GM12864 (cell line): ENCODE measurements around the gene MAPK8IP2.

ENCODE experiments used
- DNase-seq: peaks from one replicate; pipeline ENCODE4 v3.0.0-alpha.2; 2011; ENCODE audit warnings: low read depth
- H3K4me3 ChIP-seq: 2 replicates; pipeline ENCODE4 v1.5.1; 2011; ENCODE audit warnings: mild to moderate bottlenecking, low read depth, low read length, control low read depth
- TF ChIP-seq, protein P1 (sequence below): IDR thresholded peaks from 2 replicates; pipeline ENCODE4 v1.5.1; 2011; ENCODE audit warnings: low read depth, mild to moderate bottlenecking, moderate library complexity, low read length, control low read depth, inconsistent platforms; ENCODE audit errors: missing control alignments

The MAPK8IP2 gene

DNA sequence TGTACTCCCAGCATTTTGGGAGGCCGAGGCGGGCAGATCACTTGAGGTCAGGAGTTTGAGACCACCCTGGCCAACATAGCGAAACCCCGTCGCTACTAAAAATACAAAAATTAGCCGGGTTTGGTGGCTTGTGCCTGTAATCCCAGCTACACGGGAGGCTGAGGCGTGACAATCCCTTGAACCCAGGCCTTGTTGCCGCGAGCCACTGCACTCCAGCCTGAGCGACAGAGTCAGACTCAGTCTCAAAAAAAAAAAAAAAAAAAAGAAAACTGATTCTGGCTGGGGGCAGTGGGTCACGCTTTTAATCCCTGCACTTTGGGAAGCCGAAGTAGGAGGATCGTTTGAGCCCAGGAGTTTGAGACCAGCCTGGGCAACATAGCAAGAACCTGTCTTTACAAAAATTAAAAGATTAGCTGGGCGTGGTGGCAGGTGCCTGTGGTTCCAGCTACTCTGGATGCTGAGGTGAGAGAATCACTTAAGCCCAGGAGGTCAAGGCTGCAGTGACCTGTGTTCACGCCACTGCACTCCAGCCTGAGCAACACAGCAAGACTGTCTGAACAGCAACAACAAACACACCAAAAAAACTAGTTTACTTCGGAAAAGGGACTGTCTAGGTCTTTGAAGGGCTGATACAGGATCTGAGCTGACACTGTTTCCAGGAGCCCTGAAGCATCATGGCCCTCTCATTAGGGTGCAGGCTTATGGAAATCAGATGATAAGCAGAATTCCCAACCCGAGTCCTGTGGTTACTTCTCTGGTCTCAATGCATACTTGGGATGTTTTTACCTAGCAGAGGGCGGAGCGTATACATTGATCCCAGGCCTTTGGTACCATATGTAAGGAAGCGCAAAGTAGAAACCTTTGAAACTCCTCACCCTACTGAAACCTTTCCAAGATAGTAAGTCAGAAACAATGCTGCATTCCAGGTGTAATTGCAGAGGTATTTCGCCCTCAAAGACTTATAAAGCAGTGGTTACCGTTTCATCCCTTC lies 16.2 kb upstream of the MAPK8IP2 start:
- DNase-seq = no peak
- no peak overlapping the region for H3K4me3 ChIP-seq
- TF ChIP-seq, protein P1, sequence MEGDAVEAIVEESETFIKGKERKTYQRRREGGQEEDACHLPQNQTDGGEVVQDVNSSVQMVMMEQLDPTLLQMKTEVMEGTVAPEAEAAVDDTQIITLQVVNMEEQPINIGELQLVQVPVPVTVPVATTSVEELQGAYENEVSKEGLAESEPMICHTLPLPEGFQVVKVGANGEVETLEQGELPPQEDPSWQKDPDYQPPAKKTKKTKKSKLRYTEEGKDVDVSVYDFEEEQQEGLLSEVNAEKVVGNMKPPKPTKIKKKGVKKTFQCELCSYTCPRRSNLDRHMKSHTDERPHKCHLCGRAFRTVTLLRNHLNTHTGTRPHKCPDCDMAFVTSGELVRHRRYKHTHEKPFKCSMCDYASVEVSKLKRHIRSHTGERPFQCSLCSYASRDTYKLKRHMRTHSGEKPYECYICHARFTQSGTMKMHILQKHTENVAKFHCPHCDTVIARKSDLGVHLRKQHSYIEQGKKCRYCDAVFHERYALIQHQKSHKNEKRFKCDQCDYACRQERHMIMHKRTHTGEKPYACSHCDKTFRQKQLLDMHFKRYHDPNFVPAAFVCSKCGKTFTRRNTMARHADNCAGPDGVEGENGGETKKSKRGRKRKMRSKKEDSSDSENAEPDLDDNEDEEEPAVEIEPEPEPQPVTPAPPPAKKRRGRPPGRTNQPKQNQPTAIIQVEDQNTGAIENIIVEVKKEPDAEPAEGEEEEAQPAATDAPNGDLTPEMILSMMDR = no peak

- H3K4me3 ChIP-seq = no peak overlapping the region
- DNase-seq = no peak
- TF ChIP-seq, protein P1 = no peak
Measured at GRCh38 chr22:50585238-50585637, 15.4 kb upstream of the MAPK8IP2 start.

DNA sequence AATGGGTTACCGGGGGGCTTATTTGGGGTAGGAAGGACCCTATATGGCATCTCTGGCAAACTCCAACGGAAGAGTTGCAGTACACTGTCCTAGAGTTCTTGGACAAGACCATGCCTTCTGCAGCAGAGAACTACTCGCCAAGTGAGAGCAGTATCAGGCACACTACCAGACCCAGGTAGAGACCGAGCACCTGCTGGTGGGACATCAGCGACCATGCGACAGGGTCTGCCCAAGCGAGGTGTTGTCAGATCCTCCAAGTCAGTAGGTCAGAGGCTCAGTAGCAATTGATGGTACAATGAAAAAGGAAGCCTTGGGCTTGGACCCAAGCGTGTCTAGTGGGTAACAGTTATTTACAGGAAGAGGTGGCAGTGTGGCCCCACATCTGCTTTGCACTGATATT lies 14.8 kb upstream of the MAPK8IP2 start:
- H3K4me3 ChIP-seq = no peak overlapping the region
- TF ChIP-seq, protein P1 = no peak
- no peak for DNase-seq

- DNase-seq = no peak
- no peak overlapping the region for H3K4me3 ChIP-seq
- TF ChIP-seq, protein P1 = no peak
Measured at GRCh38 chr22:50586416-50586815, 14.2 kb upstream of the MAPK8IP2 start.

- DNase-seq = no peak
- TF ChIP-seq, protein P1 = no peak
- H3K4me3 ChIP-seq = no peak overlapping the region
Measured at GRCh38 chr22:50587407-50587806, 13.2 kb upstream of the MAPK8IP2 start.

DNA sequence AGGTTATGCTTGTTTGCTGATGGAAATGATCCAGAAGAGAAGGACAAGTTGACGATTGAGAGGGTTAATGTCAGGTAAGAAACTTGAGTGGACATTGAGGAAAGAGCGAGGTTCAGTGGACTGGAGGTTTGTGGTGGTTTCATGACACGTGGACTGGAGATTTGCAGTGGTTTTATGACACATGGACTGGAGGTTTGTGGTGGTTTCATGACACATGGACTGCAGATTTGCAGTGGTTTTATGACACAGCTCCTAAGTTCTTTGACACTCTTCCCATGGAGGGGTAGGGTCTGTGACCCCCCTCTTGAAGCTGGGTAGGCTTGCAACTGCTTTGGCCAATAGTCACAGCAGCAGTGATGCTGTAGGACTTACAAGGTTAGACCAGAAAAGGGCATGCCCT lies 5.4 kb upstream of the MAPK8IP2 start:
- H3K4me3 ChIP-seq = no peak overlapping the region
- no peak for DNase-seq
- TF ChIP-seq, protein P1 = no peak
